Sigmoid colon (tissue), 3 donors: ENCODE data around the gene AP4M1.

Experiments
- CTCF ChIP-seq, 4 experiments: fragments of 450-650 bp in 3 of 4; fragments of 200-600 bp in 1 of 4; IDR thresholded peaks; one replicate each; pipeline ENCODE4 v1.5.1; 2016 to 2019; ENCODE audit warnings: antibody characterized with exemption in 4 of 4, mild to moderate bottlenecking in 3 of 4, moderate library complexity in 2 of 4
- POLR2A ChIP-seq, 2 donors: fragments of 450-650 bp; IDR thresholded peaks; one replicate each; pipeline ENCODE4 v1.6.1; 2016; ENCODE audit warnings: antibody characterized with exemption in 2 of 2, mild to moderate bottlenecking in 2 of 2, moderate library complexity in 2 of 2

- TF ChIP-seq CTCF (IDR thresholded peaks at IDR 0.05) (no peak), POLR2A (IDR thresholded peaks at IDR 0.05) (no peak)
Observed at GRCh38 chr7:100124301-100125230, 23.1 kb downstream of the AP4M1 start.
